Neural crest cell (in vitro differentiated cells): Measurements from ENCODE around the gene TUT1. TPM values are rescaled to one million over a fixed set of nuclear protein-coding genes. Genes with fewer than 3 reads are reported as not detected.
A peak's percentile ranks its signal among the peaks of the same experiment; 100 is the strongest.

Source experiments
- DNase-seq: peaks from one replicate; pipeline ENCODE4 v3.0.0; 2021; ENCODE audit warnings: low read depth, mixed read lengths, low spot score
- H3K27ac Mint-ChIP-seq: one replicate; pipeline ENCODE4 v1.8.0; 2021; ENCODE audit warnings: mild to moderate bottlenecking, mixed read lengths; ENCODE audit not compliant: unreplicated experiment
- H3K27me3 Mint-ChIP-seq: 2 replicates; pipeline ENCODE4 v1.8.0; 2021; ENCODE audit warnings: low read depth, mild to moderate bottlenecking, mixed read lengths
- H3K36me3 Mint-ChIP-seq: 2 replicates; pipeline ENCODE4 v1.8.0; 2021; ENCODE audit warnings: low read depth, mild to moderate bottlenecking, mixed read lengths
- H3K4me1 Mint-ChIP-seq: 2 replicates; pipeline ENCODE4 v1.8.0; 2021; ENCODE audit warnings: mixed read lengths
- H3K4me3 Mint-ChIP-seq: one replicate; pipeline ENCODE4 v1.8.0; 2021; ENCODE audit warnings: mild to moderate bottlenecking, mixed read lengths
- H3K9me3 Mint-ChIP-seq: 2 replicates; pipeline ENCODE4 v1.8.0; 2021; ENCODE audit warnings: mixed read lengths
- CTCF ChIP-seq: fragments of 200-600 bp; sonication (generic); conservative IDR thresholded peaks from 2 replicates; pipeline ENCODE4 v1.5.0; 2021; ENCODE audit warnings: antibody characterized with exemption, mild to moderate bottlenecking
- total RNA-seq: library from RNA; stranded (reverse); gene quantifications from 2 replicates; pipeline ENCODE4 v1.2.1, GENCODE V29; 2021

Gene TUT1
- total RNA-seq, 1 donor from 2014 or later = 20.7 TPM

- H3K36me3 Mint-ChIP-seq = peaks cover 11% of the 10 kb centered on the region
- H3K9me3 Mint-ChIP-seq = no peaks in the 10 kb centered on the region
- H3K27me3 Mint-ChIP-seq = no peaks in the 10 kb centered on the region
- peaks cover 29% of the 10 kb centered on the region for H3K4me1 Mint-ChIP-seq
- H3K27ac Mint-ChIP-seq = no peak overlapping the region
- TF ChIP-seq CTCF = no peak
- H3K4me3 Mint-ChIP-seq = peak overlapping the region; percentile 8
- no peak for DNase-seq
These were observed 14.1 kb downstream of the TUT1 start for GRCh38 chr11:62577046-62577714.

- TF ChIP-seq CTCF = no peak
- no peaks in the 10 kb centered on the region for H3K27me3 Mint-ChIP-seq
- H3K36me3 Mint-ChIP-seq = peaks cover 19% of the 10 kb centered on the region
- H3K4me3 Mint-ChIP-seq = peak overlapping the region; percentile 84
- H3K9me3 Mint-ChIP-seq = no peaks in the 10 kb centered on the region
- no peak for DNase-seq
- peaks cover 42% of the 10 kb centered on the region for H3K4me1 Mint-ChIP-seq
- no peak overlapping the region for H3K27ac Mint-ChIP-seq
These were observed 15.5 kb downstream of the TUT1 start for GRCh38 chr11:62575837-62576236.

- Mint-ChIP-seq H3K4me1 (peaks cover 47% of the 10 kb centered on the region), H3K36me3 (peaks cover 21% of the 10 kb centered on the region), H3K27me3 (no peaks in the 10 kb centered on the region), H3K27ac (peak overlapping the region; percentile 89), H3K4me3 (peak overlapping the region; percentile 99), H3K9me3 (no peaks in the 10 kb centered on the region)
- TF ChIP-seq CTCF = no peak
- no peak for DNase-seq
These were observed 16.2 kb downstream of the TUT1 start for GRCh38 chr11:62575156-62575555.

- H3K36me3 Mint-ChIP-seq = peaks cover 21% of the 10 kb centered on the region
- peaks cover 51% of the 10 kb centered on the region for H3K4me1 Mint-ChIP-seq
- DNase-seq = no peak
- H3K27me3 Mint-ChIP-seq = no peaks in the 10 kb centered on the region
- peak overlapping the region; percentile 99 for H3K4me3 Mint-ChIP-seq
- H3K27ac Mint-ChIP-seq = peak overlapping the region; percentile 92
- no peak for TF ChIP-seq CTCF
- no peaks in the 10 kb centered on the region for H3K9me3 Mint-ChIP-seq
These were observed 16.8 kb downstream of the TUT1 start for GRCh38 chr11:62574363-62575071.

GRCh38 chr11:62573592-62574362, 17.5 kb downstream of the TUT1 start, which contains the start of gene EEF1G:
Gene EEF1G, minus strand, starts transcription at chr11:62573891. Its CDS starts 49 bp downstream, at chr11:62573842.
- no peak for TF ChIP-seq CTCF
- H3K4me1 Mint-ChIP-seq = peaks cover 53% of the 10 kb centered on the region
- peak within 1 kb of the TSS; percentile 99 for H3K27ac Mint-ChIP-seq
- DNase-seq = peak; percentile 93
- no peaks in the 10 kb centered on the region for H3K9me3 Mint-ChIP-seq
- peak within 1 kb of the TSS; percentile 99 for H3K4me3 Mint-ChIP-seq
- no peaks in the 10 kb centered on the region for H3K27me3 Mint-ChIP-seq
- H3K36me3 Mint-ChIP-seq = peaks cover 21% of the 10 kb centered on the region
